GM19467 (cell line): Measurements from ENCODE around the gene GOLT1A.

Experiments used
- ATAC-seq: cut with Tn5 transposase; IDR thresholded peaks from one replicate; pipeline ENCODE4 v1.9.1; 2021; ENCODE audit warnings: mild to moderate bottlenecking, moderate library complexity; ENCODE audit not compliant: unreplicated experiment

GOLT1A gene

GRCh38 chr1:204213668-204214662, at the start of gene GOLT1A:
TSS of gene GOLT1A (minus strand) at chr1:204213988. CDS start at chr1:204213906, 82 bp downstream.
- ATAC-seq = peak; percentile 70

GRCh38 chr1:204263254-204263910, 49.6 kb upstream of the GOLT1A start:
- ATAC-seq = no peak

GRCh38 chr1:204262506-204263253, 48.9 kb upstream of the GOLT1A start:
- no peak for ATAC-seq

GRCh38 chr1:204261746-204262505, 48.1 kb upstream of the GOLT1A start:
- no peak for ATAC-seq

- no peak for ATAC-seq
Observed at GRCh38 chr1:204261266-204261665, 47.5 kb upstream of the GOLT1A start.

- ATAC-seq = no peak
Observed at GRCh38 chr1:204260601-204261197, 46.9 kb upstream of the GOLT1A start.

GRCh38 chr1:204259782-204260181, 46.0 kb upstream of the GOLT1A start:
- ATAC-seq = no peak

GRCh38 chr1:204259196-204259595, 45.4 kb upstream of the GOLT1A start:
- ATAC-seq = no peak

- ATAC-seq = no peak
Observed at GRCh38 chr1:204258213-204259115, 44.7 kb upstream of the GOLT1A start.

- ATAC-seq = no peak
Observed at GRCh38 chr1:204257446-204257845, 43.7 kb upstream of the GOLT1A start.

- no peak for ATAC-seq
Observed at GRCh38 chr1:204256531-204256930, 42.7 kb upstream of the GOLT1A start.

- ATAC-seq = no peak
Observed at GRCh38 chr1:204255966-204256365, 42.2 kb upstream of the GOLT1A start.

- no peak for ATAC-seq
Observed at GRCh38 chr1:204255225-204255624, 41.4 kb upstream of the GOLT1A start.

GRCh38 chr1:204254031-204254661, 40.4 kb upstream of the GOLT1A start:
- ATAC-seq = no peak

- ATAC-seq = no peak
Observed at GRCh38 chr1:204251926-204252689, 38.3 kb upstream of the GOLT1A start.

- ATAC-seq = no peak
Observed at GRCh38 chr1:204251286-204251685, 37.5 kb upstream of the GOLT1A start.

GRCh38 chr1:204250428-204251030, 36.7 kb upstream of the GOLT1A start:
- no peak for ATAC-seq
